ENCODE data around the gene SLC10A7.

SLC10A7 gene

GRCh38 chr4:146235654-146236177 lies 286.0 kb downstream of the SLC10A7 start:
- TF ChIP-seq EZH2phosphoT487 (IDR thresholded peaks at IDR 0.05; ENCODE audit: borderline replicate concordance, low read length) = no peak
- TF ChIP-seq CTCF (IDR thresholded peaks at IDR 0.05; ENCODE audit: low read depth, low read length, poor library complexity, severe bottlenecking) = no peak
- no peaks in the 10 kb centered on the region for H3K27me3 ChIP-seq (ENCODE audit: control insufficient read depth, low read length)

GRCh38 chr4:146232131-146232722 lies 289.5 kb downstream of the SLC10A7 start:
- no peaks in the 10 kb centered on the region for H4K20me1 ChIP-seq (ENCODE audit: control insufficient read depth, insufficient read depth, low read depth, low read length)
- H3K4me1 ChIP-seq (ENCODE audit: control insufficient read depth, low read length) = no peaks in the 10 kb centered on the region
- no peaks in the 10 kb centered on the region for H3K36me3 ChIP-seq (ENCODE audit: control insufficient read depth, low read length)
- no peaks in the 10 kb centered on the region for H3F3A ChIP-seq (ENCODE audit: control insufficient read depth, insufficient read depth)
- H3K9me2 ChIP-seq (replicated peaks; ENCODE audit: control insufficient read depth, low read length) = no peaks in the 10 kb centered on the region
- H3K9me3 ChIP-seq (ENCODE audit: control insufficient read depth, insufficient read depth, low read length) = no peaks in the 10 kb centered on the region
- H3K27me3 ChIP-seq (ENCODE audit: control insufficient read depth, low read length) = 0 out of 2 replicates have a peak, but pooled peaks cover 2% of the 10 kb centered on the region
- H3K27ac ChIP-seq (ENCODE audit: low read depth, low read length) = no peak overlapping the region
- H3K4me3 ChIP-seq (ENCODE audit: low read length) = no peak overlapping the region
- TF ChIP-seq EZH2phosphoT487 (IDR thresholded peaks at IDR 0.05; ENCODE audit: borderline replicate concordance, low read length) = no peak
- TF ChIP-seq CTCF (IDR thresholded peaks at IDR 0.05; ENCODE audit: low read depth, low read length, poor library complexity, severe bottlenecking) = no peak
- no peak overlapping the region for H3K4me2 ChIP-seq (ENCODE audit: low read length)
- no peaks in the 10 kb centered on the region for H3K79me2 ChIP-seq (ENCODE audit: control insufficient read depth, low read length)

More at GRCh38 chr4:146235654-146236177, 286.0 kb downstream of the SLC10A7 start:
- Histone ChIP-seq H4K20me1 (ENCODE audit: control insufficient read depth, insufficient read depth, low read depth, low read length) (no peaks in the 10 kb centered on the region), H3K4me2 (ENCODE audit: low read length) (no peak overlapping the region), H3K9me2 (replicated peaks; ENCODE audit: control insufficient read depth, low read length) (no peaks in the 10 kb centered on the region), H3K4me3 (ENCODE audit: low read length) (no peak overlapping the region), H3K9me3 (ENCODE audit: control insufficient read depth, insufficient read depth, low read length) (no peaks in the 10 kb centered on the region), H3K4me1 (ENCODE audit: control insufficient read depth, low read length) (no peaks in the 10 kb centered on the region), H3K27ac (ENCODE audit: low read depth, low read length) (no peak overlapping the region), H3F3A (ENCODE audit: control insufficient read depth, insufficient read depth) (no peaks in the 10 kb centered on the region), H3K36me3 (ENCODE audit: control insufficient read depth, low read length) (no peaks in the 10 kb centered on the region), H3K79me2 (ENCODE audit: control insufficient read depth, low read length) (no peaks in the 10 kb centered on the region)

- Histone ChIP-seq H4K20me1 (ENCODE audit: control insufficient read depth, insufficient read depth, low read depth, low read length) (no peaks in the 10 kb centered on the region), H3K4me3 (ENCODE audit: low read length) (no peak overlapping the region), H3K79me2 (ENCODE audit: control insufficient read depth, low read length) (no peaks in the 10 kb centered on the region), H3K4me2 (ENCODE audit: low read length) (no peak overlapping the region), H3K27me3 (ENCODE audit: control insufficient read depth, low read length) (0 out of 2 replicates have a peak, but pooled peaks cover 2% of the 10 kb centered on the region), H3K36me3 (ENCODE audit: control insufficient read depth, low read length) (no peaks in the 10 kb centered on the region), H3K9me3 (ENCODE audit: control insufficient read depth, insufficient read depth, low read length) (no peaks in the 10 kb centered on the region), H3K9me2 (replicated peaks; ENCODE audit: control insufficient read depth, low read length) (no peaks in the 10 kb centered on the region), H3K27ac (ENCODE audit: low read depth, low read length) (no peak overlapping the region), H3K4me1 (ENCODE audit: control insufficient read depth, low read length) (no peaks in the 10 kb centered on the region), H3F3A (ENCODE audit: control insufficient read depth, insufficient read depth) (no peaks in the 10 kb centered on the region)
- TF ChIP-seq CTCF (IDR thresholded peaks at IDR 0.05; ENCODE audit: low read depth, low read length, poor library complexity, severe bottlenecking) (no peak), EZH2phosphoT487 (IDR thresholded peaks at IDR 0.05; ENCODE audit: borderline replicate concordance, low read length) (no peak)
These were observed 292.3 kb downstream of the SLC10A7 start for GRCh38 chr4:146229406-146229805.

Data from DOHH2 (cell line).